ENCODE measurements around the gene B4GALT2.

B4GALT2 gene

DNA sequence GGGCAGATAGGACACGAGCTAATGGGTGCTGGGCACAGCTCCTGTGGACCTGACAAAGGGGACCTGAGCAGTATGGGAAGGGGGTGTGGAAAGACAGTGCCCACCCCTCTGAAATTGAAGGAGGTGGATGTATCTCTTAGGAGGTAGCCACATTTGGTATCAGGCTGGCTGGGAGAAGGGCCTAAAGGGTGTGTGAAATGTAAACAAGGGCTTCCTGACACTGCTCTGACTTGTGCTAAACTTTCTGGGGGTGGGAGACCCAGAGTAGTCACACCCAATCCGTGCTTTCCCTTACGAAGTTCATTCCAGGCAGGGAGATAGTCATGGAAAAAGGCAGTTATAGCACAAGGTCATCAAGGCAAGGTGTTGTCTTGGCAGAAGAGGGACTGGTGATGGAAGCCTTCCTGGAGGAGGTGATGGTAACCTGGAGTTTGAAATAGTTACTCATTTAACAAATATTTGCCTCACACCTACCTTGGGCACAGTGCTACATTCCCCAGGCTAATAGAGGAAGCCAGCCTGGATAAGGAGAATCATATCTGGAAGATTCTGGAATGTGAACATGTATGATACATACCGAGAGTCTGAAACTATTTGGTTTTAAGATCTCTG is 7.1 kb downstream of the B4GALT2 start:
- DNase-seq = no peak

GRCh38 chr1:43986712-43987111 is 7.7 kb downstream of the B4GALT2 start:
- no peak for DNase-seq

DNA sequence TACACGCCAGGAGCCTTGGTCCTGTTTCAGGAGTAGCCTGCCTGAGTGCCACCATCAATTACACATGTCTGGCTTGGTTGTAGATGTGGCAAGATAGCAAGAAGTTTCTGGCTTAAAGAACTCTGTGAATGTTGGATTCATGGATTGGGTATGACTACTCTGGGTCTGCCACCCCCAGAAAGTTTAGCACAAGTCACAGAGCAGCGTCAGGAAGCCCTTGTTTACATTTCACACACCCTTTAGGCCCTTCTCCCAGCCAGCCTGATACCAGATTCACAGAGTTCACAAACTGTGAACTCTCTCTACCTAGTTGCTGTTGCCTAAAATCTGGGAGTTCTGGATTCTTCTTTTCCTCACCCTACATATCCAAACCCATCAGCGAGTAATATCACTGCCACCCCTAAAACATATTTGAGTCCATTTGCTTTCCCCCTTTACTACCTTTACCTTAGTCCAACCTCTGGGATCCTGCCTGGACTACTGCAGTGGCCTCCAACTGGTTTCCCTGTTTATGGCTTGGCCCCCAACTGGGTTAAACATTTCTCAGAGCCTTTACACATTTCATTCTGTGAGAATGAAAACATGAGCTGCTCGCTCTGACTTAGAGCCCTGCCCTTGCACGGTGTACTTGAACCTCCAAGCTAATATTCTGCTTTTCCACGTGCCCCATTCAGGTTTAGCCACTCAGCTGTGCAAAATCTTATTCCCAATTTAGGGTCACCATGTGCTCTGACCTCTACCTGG is 8.3 kb downstream of the B4GALT2 start:
- no peak for DNase-seq

GRCh38 chr1:43990271-43991199 is 11.5 kb downstream of the B4GALT2 start:
- no peak for DNase-seq

- no peak for DNase-seq
Observed at GRCh38 chr1:43991200-43991475, 12.1 kb downstream of the B4GALT2 start.

- DNase-seq = peak; percentile 79 to 80
Observed at GRCh38 chr1:43991476-43992231, 12.6 kb downstream of the B4GALT2 start, which contains the start of gene CCDC24. CCDC24 (plus strand) TSS chr1:43991599; CDS start chr1:43991879, 280 bp downstream.

- DNase-seq = no peak
Observed at GRCh38 chr1:43992232-43992995, 13.4 kb downstream of the B4GALT2 start.

DNA sequence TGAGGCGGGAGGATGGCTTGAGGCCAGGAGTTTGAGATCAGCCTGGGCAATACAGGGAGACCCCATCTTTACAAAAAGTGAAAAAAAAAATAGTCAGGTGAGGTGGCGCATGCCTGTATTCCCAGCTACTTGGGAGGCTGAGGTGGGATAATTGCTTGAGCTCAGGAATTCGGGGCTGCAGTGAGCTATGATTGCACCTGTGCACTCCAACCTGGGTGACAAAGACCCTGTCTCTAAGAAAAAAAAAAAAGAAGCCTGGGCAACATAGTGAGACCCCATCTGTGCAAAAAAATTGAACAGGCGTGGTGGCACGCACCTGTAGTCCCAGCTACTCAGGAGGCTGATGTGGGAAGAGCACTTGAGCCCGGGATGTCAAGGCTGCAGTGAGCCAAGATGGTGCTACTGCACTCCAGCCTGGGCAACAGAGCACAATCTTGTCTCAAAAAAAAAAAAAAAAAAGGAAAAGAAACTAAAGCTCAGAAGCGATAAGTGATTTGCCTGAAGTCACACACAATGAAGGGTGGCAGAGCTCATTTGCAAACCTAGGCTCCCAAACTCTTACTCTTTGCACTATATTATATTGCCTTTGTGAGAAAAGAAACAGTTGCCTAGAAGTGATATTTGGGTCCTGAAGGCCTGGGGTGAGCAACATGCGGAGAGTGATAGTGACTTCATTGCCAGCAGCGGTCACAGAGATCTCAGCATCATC is 14.3 kb downstream of the B4GALT2 start:
- DNase-seq = no peak

GRCh38 chr1:43994071-43994470 is 15.1 kb downstream of the B4GALT2 start:
- DNase-seq = no peak

GRCh38 chr1:43994794-43995790 is 16.1 kb downstream of the B4GALT2 start:
- no peak for DNase-seq

GRCh38 chr1:43995984-43996732 is 17.1 kb downstream of the B4GALT2 start:
- DNase-seq = no peak

- no peak for DNase-seq
Observed at GRCh38 chr1:43996733-43997115, 17.7 kb downstream of the B4GALT2 start.

GRCh38 chr1:43997295-43997999 is 18.4 kb downstream of the B4GALT2 start:
- no peak for DNase-seq

GRCh38 chr1:43998000-43998378 is 19.0 kb downstream of the B4GALT2 start:
- no peak for DNase-seq

GRCh38 chr1:43999455-43999854 is 20.4 kb downstream of the B4GALT2 start:
- no peak for DNase-seq

GRCh38 chr1:44000122-44000665 is 21.2 kb downstream of the B4GALT2 start:
- no peak for DNase-seq

DNA sequence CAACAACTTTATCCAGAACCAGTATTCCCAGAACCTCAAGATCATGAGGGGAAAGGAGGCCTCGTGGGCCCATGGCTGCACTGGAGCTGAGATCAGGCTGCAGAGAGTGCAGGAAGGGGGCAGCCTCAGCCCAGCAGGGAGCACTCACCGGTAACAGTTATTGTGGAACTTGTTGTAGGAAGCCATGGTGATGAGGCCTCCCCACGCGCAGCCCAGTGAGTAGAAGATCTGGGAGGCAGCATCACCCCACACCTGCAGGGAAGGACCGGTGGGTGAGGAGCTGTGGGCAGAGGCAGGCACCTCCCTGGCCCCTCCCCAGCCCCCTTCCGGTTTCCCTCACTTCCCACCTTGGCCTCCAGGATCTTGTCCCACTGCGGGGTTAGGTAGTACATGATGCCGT is 23.2 kb downstream of the B4GALT2 start:
- DNase-seq = no peak

- no peak for DNase-seq
Observed at GRCh38 chr1:44002606-44003157, 23.7 kb downstream of the B4GALT2 start.
